Neural crest cell (in vitro differentiated cells): ENCODE measurements around the gene ADGRF5. TPM values are rescaled to one million over a fixed set of nuclear protein-coding genes. Genes with fewer than 3 reads are reported as not detected.

Source experiments
- DNase-seq: peaks from one replicate; pipeline ENCODE4 v3.0.0; 2021; ENCODE audit warnings: low read depth, mixed read lengths, low spot score
- H3K27ac Mint-ChIP-seq: one replicate; pipeline ENCODE4 v1.8.0; 2021; ENCODE audit warnings: mild to moderate bottlenecking, mixed read lengths; ENCODE audit not compliant: unreplicated experiment
- H3K27me3 Mint-ChIP-seq: 2 replicates; pipeline ENCODE4 v1.8.0; 2021; ENCODE audit warnings: low read depth, mild to moderate bottlenecking, mixed read lengths
- H3K36me3 Mint-ChIP-seq: 2 replicates; pipeline ENCODE4 v1.8.0; 2021; ENCODE audit warnings: low read depth, mild to moderate bottlenecking, mixed read lengths
- H3K4me1 Mint-ChIP-seq: 2 replicates; pipeline ENCODE4 v1.8.0; 2021; ENCODE audit warnings: mixed read lengths
- H3K4me3 Mint-ChIP-seq: one replicate; pipeline ENCODE4 v1.8.0; 2021; ENCODE audit warnings: mild to moderate bottlenecking, mixed read lengths
- H3K9me3 Mint-ChIP-seq: 2 replicates; pipeline ENCODE4 v1.8.0; 2021; ENCODE audit warnings: mixed read lengths
- CTCF ChIP-seq: fragments of 200-600 bp; sonication (generic); conservative IDR thresholded peaks from 2 replicates; pipeline ENCODE4 v1.5.0; 2021; ENCODE audit warnings: antibody characterized with exemption, mild to moderate bottlenecking
- total RNA-seq: library from RNA; stranded (reverse); gene quantifications from 2 replicates; pipeline ENCODE4 v1.2.1, GENCODE V29; 2021

The ADGRF5 gene
- total RNA-seq, 1 donor from 2014 or later = 0.16 TPM

- Mint-ChIP-seq H3K4me1 (no peaks in the 10 kb centered on the region), H3K9me3 (no peaks in the 10 kb centered on the region), H3K27ac (no peak overlapping the region), H3K27me3 (no peaks in the 10 kb centered on the region), H3K36me3 (no peaks in the 10 kb centered on the region), H3K4me3 (no peak overlapping the region)
- no peak for DNase-seq
- no peak for TF ChIP-seq CTCF
Measured at GRCh38 chr6:46894433-46894832, 27.3 kb downstream of the ADGRF5 start.

GRCh38 chr6:46893648-46894047, 28.1 kb downstream of the ADGRF5 start:
- Mint-ChIP-seq H3K4me3 (no peak overlapping the region), H3K27me3 (no peaks in the 10 kb centered on the region), H3K9me3 (no peaks in the 10 kb centered on the region), H3K27ac (no peak overlapping the region), H3K36me3 (no peaks in the 10 kb centered on the region), H3K4me1 (no peaks in the 10 kb centered on the region)
- TF ChIP-seq CTCF = no peak
- no peak for DNase-seq

GRCh38 chr6:46891252-46891795, 30.4 kb downstream of the ADGRF5 start:
- Mint-ChIP-seq H3K36me3 (no peaks in the 10 kb centered on the region), H3K9me3 (no peaks in the 10 kb centered on the region), H3K4me3 (no peak overlapping the region), H3K27ac (no peak overlapping the region), H3K27me3 (no peaks in the 10 kb centered on the region), H3K4me1 (no peaks in the 10 kb centered on the region)
- no peak for DNase-seq
- no peak for TF ChIP-seq CTCF

- Mint-ChIP-seq H3K4me1 (no peaks in the 10 kb centered on the region), H3K36me3 (no peaks in the 10 kb centered on the region), H3K27ac (no peak overlapping the region)
Measured at GRCh38 chr6:46888578-46888977, 33.2 kb downstream of the ADGRF5 start.

GRCh38 chr6:46888031-46888430, 33.7 kb downstream of the ADGRF5 start:
- H3K4me1 Mint-ChIP-seq = no peaks in the 10 kb centered on the region
- H3K27me3 Mint-ChIP-seq = no peaks in the 10 kb centered on the region
- no peak for DNase-seq
- H3K27ac Mint-ChIP-seq = no peak overlapping the region
- H3K4me3 Mint-ChIP-seq = no peak overlapping the region
- no peak for TF ChIP-seq CTCF
- no peaks in the 10 kb centered on the region for H3K36me3 Mint-ChIP-seq
- H3K9me3 Mint-ChIP-seq = no peaks in the 10 kb centered on the region

More at GRCh38 chr6:46888578-46888977, 33.2 kb downstream of the ADGRF5 start:
- TF ChIP-seq CTCF = no peak
- no peak overlapping the region for H3K4me3 Mint-ChIP-seq
- no peaks in the 10 kb centered on the region for H3K27me3 Mint-ChIP-seq
- no peak for DNase-seq
- H3K9me3 Mint-ChIP-seq = no peaks in the 10 kb centered on the region
